GM23338 (cell line): ENCODE results near the gene VPS54. TPM values are rescaled to one million over a fixed set of nuclear protein-coding genes. Genes with fewer than 3 reads are reported as not detected.

Experiments used
- ATAC-seq: fragments of 200-7000 bp; cut with Tn5 transposase; 3 replicates; pipeline ENCODE4 v1.9.1; 2020
- DNase-seq: peaks from one replicate; pipeline ENCODE4 v3.0.0-alpha.2; 2015; ENCODE audit warnings: low spot score
- H2AFZ ChIP-seq: fragments of 200-600 bp; sonication (generic); 2 replicates; pipeline ENCODE4 v1.8.0; 2016; ENCODE audit warnings: antibody characterized with exemption, mild to moderate bottlenecking, moderate library complexity
- H3F3A ChIP-seq: fragments of 200-600 bp; sonication (generic); replicated peaks from 2 replicates; pipeline ENCODE4 v1.8.0; 2017; ENCODE audit warnings: antibody characterized with exemption, mixed run types, low read depth
- H3K27ac ChIP-seq: fragments of 200-600 bp; sonication (generic); 2 replicates; pipeline ENCODE4 v1.6.1; 2016; ENCODE audit warnings: low read depth
- H3K27me3 ChIP-seq: fragments of 200-600 bp; sonication (generic); 2 replicates; pipeline ENCODE4 v1.8.0; 2016; ENCODE audit warnings: mild to moderate bottlenecking, mixed run types, moderate library complexity; ENCODE audit not compliant: insufficient read depth
- H3K36me3 ChIP-seq: fragments of 200-600 bp; sonication (generic); 2 replicates; pipeline ENCODE4 v1.8.0; 2016; ENCODE audit warnings: mild to moderate bottlenecking; ENCODE audit not compliant: insufficient read depth
- H3K4me1 ChIP-seq: fragments of 200-600 bp; sonication (generic); 2 replicates; pipeline ENCODE4 v1.8.0; 2016; ENCODE audit warnings: mild to moderate bottlenecking, moderate library complexity; ENCODE audit not compliant: insufficient read depth
- H3K4me2 ChIP-seq: fragments of 200-600 bp; sonication (generic); 2 replicates; pipeline ENCODE4 v1.7.1; 2017; ENCODE audit warnings: mixed run types
- H3K4me3 ChIP-seq: fragments of 200-600 bp; sonication (generic); 2 replicates; pipeline ENCODE4 v1.6.1; 2016; ENCODE audit warnings: mixed run types
- H3K79me2 ChIP-seq: fragments of 200-600 bp; sonication (generic); replicated peaks from 2 replicates; pipeline ENCODE4 v1.8.0; 2017; ENCODE audit warnings: mild to moderate bottlenecking; ENCODE audit not compliant: insufficient read depth
- H3K9me2 ChIP-seq: fragments of 200-600 bp; sonication (generic); 2 replicates; pipeline ENCODE4 v1.8.0; 2017; ENCODE audit not compliant: insufficient read depth
- H4K20me1 ChIP-seq: fragments of 200-600 bp; sonication (generic); replicated peaks from 2 replicates; pipeline ENCODE4 v1.8.0; 2017; ENCODE audit warnings: mild to moderate bottlenecking; ENCODE audit not compliant: insufficient read depth
- H3K27ac Mint-ChIP-seq: 2 replicates; pipeline ENCODE4 v1.8.0; 2020; ENCODE audit warnings: inconsistent platforms, mild to moderate bottlenecking, moderate library complexity, mixed read lengths
- H3K27me3 Mint-ChIP-seq: 3 replicates; pipeline ENCODE4 v1.8.0; 2022; ENCODE audit warnings: low read depth, mild to moderate bottlenecking, moderate library complexity, mixed read lengths, inconsistent platforms; ENCODE audit not compliant: insufficient read depth, poor library complexity
- H3K36me3 Mint-ChIP-seq: 3 replicates; pipeline ENCODE4 v1.8.0; 2021; ENCODE audit warnings: low read depth, mild to moderate bottlenecking, inconsistent platforms, moderate library complexity, mixed read lengths
- H3K4me1 Mint-ChIP-seq: 3 replicates; pipeline ENCODE4 v1.8.0; 2020; ENCODE audit warnings: mild to moderate bottlenecking, inconsistent platforms, mixed read lengths
- H3K4me3 Mint-ChIP-seq: 3 replicates; pipeline ENCODE4 v1.8.0; 2021; ENCODE audit warnings: moderate library complexity, mild to moderate bottlenecking, inconsistent platforms, mixed read lengths
- H3K9me3 Mint-ChIP-seq: 3 replicates; pipeline ENCODE4 v1.8.0; 2020; ENCODE audit warnings: moderate library complexity, mild to moderate bottlenecking, inconsistent platforms, mixed read lengths
- CREB1 ChIP-seq: fragments of 250-450 bp; sonication (Bioruptor Pico); IDR thresholded peaks from 2 replicates; pipeline ENCODE4 v1.5.0; 2020; ENCODE audit warnings: low read depth, mild to moderate bottlenecking, moderate library complexity
- CTCF ChIP-seq, 2 experiments: fragments of 200-600 bp in 1 of 2; sonication (generic) in 1 of 2; conservative IDR thresholded peaks; 2 replicates each; pipeline versions ENCODE4 v1.5.1 to v1.6.1; 2016 to 2017; ENCODE audit warnings: antibody characterized with exemption in 2 of 2, low read depth in 2 of 2, mild to moderate bottlenecking in 2 of 2, moderate library complexity in 1 of 2
- ETS1 ChIP-seq: IDR thresholded peaks from 2 replicates; pipeline ENCODE4 v1.6.1; 2016; ENCODE audit warnings: antibody characterized with exemption
- EZH2 ChIP-seq: fragments of 200-600 bp; sonication (generic); IDR thresholded peaks from one replicate; pipeline ENCODE4 v1.8.0; 2017; ENCODE audit warnings: antibody characterized with exemption, mild to moderate bottlenecking, low read depth; ENCODE audit not compliant: unreplicated experiment
- EZH2phosphoT487 ChIP-seq: fragments of 200-600 bp; sonication (generic); IDR thresholded peaks from one replicate; pipeline ENCODE4 v1.8.1; 2018; ENCODE audit warnings: antibody characterized with exemption; ENCODE audit not compliant: unreplicated experiment
- JUNB ChIP-seq: IDR thresholded peaks from one replicate; pipeline ENCODE4 v1.6.1; 2016; ENCODE audit warnings: antibody characterized with exemption; ENCODE audit not compliant: unreplicated experiment
- NANOG ChIP-seq: IDR thresholded peaks from 2 replicates; pipeline ENCODE4 v1.6.1; 2016; ENCODE audit warnings: antibody characterized with exemption, borderline replicate concordance
- POLR2AphosphoS5 ChIP-seq: IDR thresholded peaks from 2 replicates; pipeline ENCODE4 v1.6.1; 2016; ENCODE audit warnings: antibody characterized with exemption, low read depth
- STAT1 ChIP-seq: IDR thresholded peaks from one replicate; pipeline ENCODE4 v1.6.1; 2016; ENCODE audit warnings: antibody characterized with exemption; ENCODE audit not compliant: unreplicated experiment
- ZNF114 ChIP-seq: fragments of 250-450 bp; sonication (Bioruptor Pico); IDR thresholded peaks from 2 replicates; pipeline ENCODE4 v1.5.0; 2020; ENCODE audit warnings: mild to moderate bottlenecking, moderate library complexity
- ZNF331 ChIP-seq: fragments of 250-450 bp; sonication (Bioruptor Pico); IDR thresholded peaks from 2 replicates; pipeline ENCODE4 v1.5.0; 2020; ENCODE audit warnings: low read depth, mild to moderate bottlenecking, moderate library complexity
- polyA plus RNA-seq: library from polyadenylated mRNA; unstranded; fragments of >200 nt; fragmentation: Nextera tagmentation; extraction: Ambion mirVana; gene quantifications from 2 replicates; pipeline ENCODE4 v1.2.1, GENCODE V29; 2016
- total RNA-seq: library from RNA; depleted of rRNA; stranded (reverse); fragments of >200 nt; shearing (Covaris generic); gene quantifications from 2 replicates; pipeline ENCODE4 v1.2.3, GENCODE V29; 2014
- TF ChIP-seq, protein P1 (sequence below): fragments of 250-450 bp; sonication (Bioruptor Pico); IDR thresholded peaks from 2 replicates; pipeline ENCODE4 v1.5.0; 2020; ENCODE audit warnings: mild to moderate bottlenecking, moderate library complexity
- TF ChIP-seq, protein P2 (sequence below): IDR thresholded peaks from one replicate; pipeline ENCODE4 v1.6.1; 2018; ENCODE audit warnings: antibody characterized with exemption; ENCODE audit not compliant: unreplicated experiment

The VPS54 gene
- total and polyA plus RNA-seq, 2 experiments from 2014 or later = 6.6 to 17.0 TPM

DNA sequence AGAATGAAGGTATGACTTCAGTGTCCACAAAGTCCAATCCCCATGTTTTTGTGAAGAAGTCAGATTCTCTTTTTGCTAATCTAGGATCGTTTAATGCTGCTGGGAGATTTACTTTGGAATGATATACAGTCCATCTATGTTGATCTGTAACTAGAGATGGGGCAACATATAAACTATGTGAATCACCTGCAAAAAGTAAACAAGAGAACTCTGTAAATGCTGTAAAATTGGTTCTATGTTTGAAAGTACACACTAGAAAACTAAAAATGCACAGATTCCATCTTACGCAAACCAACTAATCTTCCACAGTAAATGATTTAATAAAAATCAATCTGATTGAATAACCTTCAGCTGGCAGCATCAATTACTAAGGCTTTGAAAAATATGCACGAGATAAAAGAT is 37.5 kb downstream of the VPS54 start:
- Histone ChIP-seq H3K36me3 (no peaks in the 10 kb centered on the region), H3K4me2 (no peak overlapping the region), H3K27me3 (no peaks in the 10 kb centered on the region), H4K20me1 (0 out of 2 replicates have a peak, but pooled peaks cover 3% of the 10 kb centered on the region), H3K27ac (no peak overlapping the region), H3K79me2 (no peaks in the 10 kb centered on the region; the same call in 1 of the 2 replicates), H2AFZ (no peak overlapping the region), H3K4me3 (no peak overlapping the region), H3K4me1 (no peaks in the 10 kb centered on the region), H3K9me2 (no peaks in the 10 kb centered on the region), H3F3A (no peaks in the 10 kb centered on the region)
- Mint-ChIP-seq H3K27ac (no peak overlapping the region), H3K9me3 (no peaks in the 10 kb centered on the region), H3K36me3 (peaks cover 6% of the 10 kb centered on the region; the same call in 2 of the 3 replicates), H3K4me1 (no peaks in the 10 kb centered on the region), H3K27me3 (no peaks in the 10 kb centered on the region), H3K4me3 (no peak overlapping the region)
- no peak for DNase-seq
- no peak for ATAC-seq
- TF ChIP-seq ZNF331 (CRISPR knock-in tag) (no peak), EZH2 (no peak), NANOG (no peak), CTCF (conservative IDR thresholded peaks at IDR 0.05; ENCODE audit: low read depth in 2 of 2) (no peak), EZH2phosphoT487 (no peak), STAT1 (no peak), ZNF114 (CRISPR knock-in tag) (no peak), CREB1 (no peak), POLR2AphosphoS5 (no peak), JUNB (no peak), ETS1 (no peak)
- TF ChIP-seq, protein P1, sequence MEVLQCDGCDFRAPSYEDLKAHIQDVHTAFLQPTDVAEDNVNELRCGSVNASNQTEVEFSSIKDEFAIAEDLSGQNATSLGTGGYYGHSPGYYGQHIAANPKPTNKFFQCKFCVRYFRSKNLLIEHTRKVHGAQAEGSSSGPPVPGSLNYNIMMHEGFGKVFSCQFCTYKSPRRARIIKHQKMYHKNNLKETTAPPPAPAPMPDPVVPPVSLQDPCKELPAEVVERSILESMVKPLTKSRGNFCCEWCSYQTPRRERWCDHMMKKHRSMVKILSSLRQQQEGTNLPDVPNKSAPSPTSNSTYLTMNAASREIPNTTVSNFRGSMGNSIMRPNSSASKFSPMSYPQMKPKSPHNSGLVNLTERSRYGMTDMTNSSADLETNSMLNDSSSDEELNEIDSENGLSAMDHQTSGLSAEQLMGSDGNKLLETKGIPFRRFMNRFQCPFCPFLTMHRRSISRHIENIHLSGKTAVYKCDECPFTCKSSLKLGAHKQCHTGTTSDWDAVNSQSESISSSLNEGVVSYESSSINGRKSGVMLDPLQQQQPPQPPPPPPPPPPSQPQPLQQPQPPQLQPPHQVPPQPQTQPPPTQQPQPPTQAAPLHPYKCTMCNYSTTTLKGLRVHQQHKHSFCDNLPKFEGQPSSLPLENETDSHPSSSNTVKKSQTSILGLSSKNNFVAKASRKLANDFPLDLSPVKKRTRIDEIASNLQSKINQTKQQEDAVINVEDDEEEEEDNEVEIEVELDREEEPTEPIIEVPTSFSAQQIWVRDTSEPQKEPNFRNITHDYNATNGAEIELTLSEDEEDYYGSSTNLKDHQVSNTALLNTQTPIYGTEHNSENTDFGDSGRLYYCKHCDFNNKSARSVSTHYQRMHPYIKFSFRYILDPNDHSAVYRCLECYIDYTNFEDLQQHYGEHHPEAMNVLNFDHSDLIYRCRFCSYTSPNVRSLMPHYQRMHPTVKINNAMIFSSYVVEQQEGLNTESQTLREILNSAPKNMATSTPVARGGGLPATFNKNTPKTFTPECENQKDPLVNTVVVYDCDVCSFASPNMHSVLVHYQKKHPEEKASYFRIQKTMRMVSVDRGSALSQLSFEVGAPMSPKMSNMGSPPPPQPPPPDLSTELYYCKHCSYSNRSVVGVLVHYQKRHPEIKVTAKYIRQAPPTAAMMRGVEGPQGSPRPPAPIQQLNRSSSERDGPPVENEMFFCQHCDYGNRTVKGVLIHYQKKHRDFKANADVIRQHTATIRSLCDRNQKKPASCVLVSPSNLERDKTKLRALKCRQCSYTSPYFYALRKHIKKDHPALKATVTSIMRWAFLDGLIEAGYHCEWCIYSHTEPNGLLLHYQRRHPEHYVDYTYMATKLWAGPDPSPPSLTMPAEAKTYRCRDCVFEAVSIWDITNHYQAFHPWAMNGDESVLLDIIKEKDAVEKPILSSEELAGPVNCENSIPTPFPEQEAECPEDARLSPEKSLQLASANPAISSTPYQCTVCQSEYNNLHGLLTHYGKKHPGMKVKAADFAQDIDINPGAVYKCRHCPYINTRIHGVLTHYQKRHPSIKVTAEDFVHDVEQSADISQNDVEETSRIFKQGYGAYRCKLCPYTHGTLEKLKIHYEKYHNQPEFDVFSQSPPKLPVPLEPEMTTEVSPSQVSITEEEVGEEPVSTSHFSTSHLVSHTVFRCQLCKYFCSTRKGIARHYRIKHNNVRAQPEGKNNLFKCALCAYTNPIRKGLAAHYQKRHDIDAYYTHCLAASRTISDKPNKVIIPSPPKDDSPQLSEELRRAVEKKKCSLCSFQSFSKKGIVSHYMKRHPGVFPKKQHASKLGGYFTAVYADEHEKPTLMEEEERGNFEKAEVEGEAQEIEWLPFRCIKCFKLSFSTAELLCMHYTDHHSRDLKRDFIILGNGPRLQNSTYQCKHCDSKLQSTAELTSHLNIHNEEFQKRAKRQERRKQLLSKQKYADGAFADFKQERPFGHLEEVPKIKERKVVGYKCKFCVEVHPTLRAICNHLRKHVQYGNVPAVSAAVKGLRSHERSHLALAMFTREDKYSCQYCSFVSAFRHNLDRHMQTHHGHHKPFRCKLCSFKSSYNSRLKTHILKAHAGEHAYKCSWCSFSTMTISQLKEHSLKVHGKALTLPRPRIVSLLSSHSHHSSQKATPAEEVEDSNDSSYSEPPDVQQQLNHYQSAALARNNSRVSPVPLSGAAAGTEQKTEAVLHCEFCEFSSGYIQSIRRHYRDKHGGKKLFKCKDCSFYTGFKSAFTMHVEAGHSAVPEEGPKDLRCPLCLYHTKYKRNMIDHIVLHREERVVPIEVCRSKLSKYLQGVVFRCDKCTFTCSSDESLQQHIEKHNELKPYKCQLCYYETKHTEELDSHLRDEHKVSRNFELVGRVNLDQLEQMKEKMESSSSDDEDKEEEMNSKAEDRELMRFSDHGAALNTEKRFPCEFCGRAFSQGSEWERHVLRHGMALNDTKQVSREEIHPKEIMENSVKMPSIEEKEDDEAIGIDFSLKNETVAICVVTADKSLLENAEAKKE = no peak
- TF ChIP-seq, protein P2, sequence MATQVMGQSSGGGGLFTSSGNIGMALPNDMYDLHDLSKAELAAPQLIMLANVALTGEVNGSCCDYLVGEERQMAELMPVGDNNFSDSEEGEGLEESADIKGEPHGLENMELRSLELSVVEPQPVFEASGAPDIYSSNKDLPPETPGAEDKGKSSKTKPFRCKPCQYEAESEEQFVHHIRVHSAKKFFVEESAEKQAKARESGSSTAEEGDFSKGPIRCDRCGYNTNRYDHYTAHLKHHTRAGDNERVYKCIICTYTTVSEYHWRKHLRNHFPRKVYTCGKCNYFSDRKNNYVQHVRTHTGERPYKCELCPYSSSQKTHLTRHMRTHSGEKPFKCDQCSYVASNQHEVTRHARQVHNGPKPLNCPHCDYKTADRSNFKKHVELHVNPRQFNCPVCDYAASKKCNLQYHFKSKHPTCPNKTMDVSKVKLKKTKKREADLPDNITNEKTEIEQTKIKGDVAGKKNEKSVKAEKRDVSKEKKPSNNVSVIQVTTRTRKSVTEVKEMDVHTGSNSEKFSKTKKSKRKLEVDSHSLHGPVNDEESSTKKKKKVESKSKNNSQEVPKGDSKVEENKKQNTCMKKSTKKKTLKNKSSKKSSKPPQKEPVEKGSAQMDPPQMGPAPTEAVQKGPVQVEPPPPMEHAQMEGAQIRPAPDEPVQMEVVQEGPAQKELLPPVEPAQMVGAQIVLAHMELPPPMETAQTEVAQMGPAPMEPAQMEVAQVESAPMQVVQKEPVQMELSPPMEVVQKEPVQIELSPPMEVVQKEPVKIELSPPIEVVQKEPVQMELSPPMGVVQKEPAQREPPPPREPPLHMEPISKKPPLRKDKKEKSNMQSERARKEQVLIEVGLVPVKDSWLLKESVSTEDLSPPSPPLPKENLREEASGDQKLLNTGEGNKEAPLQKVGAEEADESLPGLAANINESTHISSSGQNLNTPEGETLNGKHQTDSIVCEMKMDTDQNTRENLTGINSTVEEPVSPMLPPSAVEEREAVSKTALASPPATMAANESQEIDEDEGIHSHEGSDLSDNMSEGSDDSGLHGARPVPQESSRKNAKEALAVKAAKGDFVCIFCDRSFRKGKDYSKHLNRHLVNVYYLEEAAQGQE = no peak
